HepG2 (cell line): ENCODE data around the gene SLC13A5. TPM values are rescaled to one million over a fixed set of nuclear protein-coding genes. Genes with fewer than 3 reads are reported as not detected.

Experiments used
- ARID5B ChIP-seq: IDR thresholded peaks from 2 replicates; pipeline ENCODE4 v1.4.0; 2020; ENCODE audit warnings: mild to moderate bottlenecking, missing genetic modification reagents
- ETV5 ChIP-seq: IDR thresholded peaks from 2 replicates; pipeline ENCODE4 v1.6.1; 2018; ENCODE audit warnings: missing biosample characterization, missing genetic modification reagents, inconsistent platforms, borderline replicate concordance
- FOXP4 ChIP-seq: sonication (generic); formaldehyde crosslinking; IDR thresholded peaks from 2 replicates; pipeline ENCODE4 v1.4.0; 2020; ENCODE audit warnings: missing genetic modification reagents
- HNRNPL ChIP-seq: fragments of 200-400 bp; formaldehyde crosslinking; IDR thresholded peaks from 2 replicates; pipeline ENCODE4 v1.6.1; 2017; ENCODE audit warnings: mild to moderate bottlenecking, low read depth, low read length
- MED1 ChIP-seq: sonication (generic); formaldehyde crosslinking; IDR thresholded peaks from 2 replicates; pipeline ENCODE4 v1.4.0; 2020; ENCODE audit warnings: missing genetic modification reagents
- MYC ChIP-seq: sonication (generic); formaldehyde crosslinking; IDR thresholded peaks from 2 replicates; pipeline ENCODE4 v1.9.0; 2021; ENCODE audit warnings: missing genetic modification reagents, borderline replicate concordance
- NFATC3 ChIP-seq: sonication (generic); formaldehyde crosslinking; IDR thresholded peaks from 2 replicates; pipeline ENCODE4 v1.5.1; 2020; ENCODE audit warnings: mild to moderate bottlenecking, missing genetic modification reagents
- PATZ1 ChIP-seq: sonication (generic); formaldehyde crosslinking; IDR thresholded peaks from 2 replicates; pipeline ENCODE4 v1.4.0; 2020; ENCODE audit warnings: missing genetic modification reagents
- POGK ChIP-seq: sonication (generic); formaldehyde crosslinking; conservative IDR thresholded peaks from 2 replicates; pipeline ENCODE4 v1.8.0; 2022; ENCODE audit warnings: mild to moderate bottlenecking, moderate library complexity, missing genetic modification reagents
- RXRA ChIP-seq: sonication (generic); formaldehyde crosslinking; IDR thresholded peaks from 2 replicates; pipeline ENCODE4 v1.5.1; 2020; ENCODE audit warnings: missing genetic modification reagents
- SALL1 ChIP-seq: sonication (generic); formaldehyde crosslinking; IDR thresholded peaks from 2 replicates; pipeline ENCODE4 v1.8.0; 2022; ENCODE audit warnings: mild to moderate bottlenecking, missing genetic modification reagents
- SAP130 ChIP-seq: IDR thresholded peaks from 2 replicates; pipeline ENCODE4 v1.6.1; 2016; ENCODE audit warnings: low read depth
- SOX5 ChIP-seq: IDR thresholded peaks from 2 replicates; pipeline ENCODE4 v1.6.1; 2016; ENCODE audit warnings: borderline replicate concordance
- SP1 ChIP-seq, 2 experiments: fragments of 450-650 bp in 1 of 2; sonication (generic) in 1 of 2; formaldehyde crosslinking in 1 of 2; IDR thresholded peaks; 2 replicates each; pipeline versions ENCODE4 v1.4.0 to v1.6.1; 2016 to 2020; ENCODE audit warnings: missing genetic modification reagents in 1 of 2
- TEAD3 ChIP-seq: optimal IDR thresholded peaks from 2 replicates; pipeline ENCODE3; 2016; ENCODE audit warnings: borderline replicate concordance
- THRA ChIP-seq: sonication (generic); formaldehyde crosslinking; IDR thresholded peaks from 2 replicates; pipeline ENCODE4 v1.4.0; 2020; ENCODE audit warnings: missing genetic modification reagents, borderline replicate concordance
- ZNF580 ChIP-seq: IDR thresholded peaks from 2 replicates; pipeline ENCODE4 v1.6.1; 2016; ENCODE audit warnings: low read depth, borderline replicate concordance
- polyA plus RNA-seq, 8 experiments: library from polyadenylated mRNA; depleted of rRNA in 3 of 8; stranded (reverse) in 7 of 8; unstranded in 1 of 8; fragments of >200 nt; fragmentation: Illumina TruSeq in 4 of 8; extraction: Trizol in 4 of 8; gene quantifications; 2 replicates each; pipeline versions ENCODE4 v1.2.1 to v1.2.3, GENCODE V29; 2011 to 2016; ENCODE audit warnings: low read depth in 4 of 8, missing spikeins in 1 of 8, mixed read lengths in 1 of 8; ENCODE audit not compliant: insufficient read depth in 1 of 8
- total RNA-seq, 5 experiments: library from RNA; depleted of rRNA; stranded (reverse); fragments of >200 nt; fragmentation: Illumina TruSeq; extraction: Trizol; gene quantifications; 2 replicates each; pipeline ENCODE4 v1.2.3, GENCODE V29; 2016; ENCODE audit warnings: low read depth in 1 of 5

Gene SLC13A5
- total and polyA plus RNA-seq, 2 of the 13 experiments (the other 11 are each of a cell fraction or from before 2014, with no cell fraction given): 42.8 to 310 TPM

- TF ChIP-seq ZNF580 (CRISPR knock-in tag) (peak; percentile 54; the same call in 1 of the 2 replicates), SP1 (IDR thresholded peaks at IDR 0.05) (no peak), SP1 (CRISPR knock-in tag; IDR thresholded peaks at IDR 0.05) (no peak), ARID5B (CRISPR knock-in tag) (peak; percentile 58), SOX5 (peak; percentile 57; the same call in 1 of the 2 replicates), MYC (peak; percentile 43; the same call in 1 of the 2 replicates), PATZ1 (CRISPR knock-in tag) (peak; percentile 28; the same call in 1 of the 2 replicates), HNRNPL (peak; percentile 88), NFATC3 (0 out of 2 replicates have a peak, but pooled peaks have one; percentile 58), SALL1 (CRISPR knock-in tag) (0 out of 2 replicates have a peak, but pooled peaks have one; percentile 27), POGK (CRISPR knock-in tag) (peak; percentile 99), ETV5 (CRISPR knock-in tag) (peak; percentile 76; the same call in 1 of the 2 replicates), MED1 (CRISPR knock-in tag) (peak; percentile 64; the same call in 1 of the 2 replicates), TEAD3 (peak; percentile 11), THRA (CRISPR knock-in tag) (peak; percentile 80; the same call in 1 of the 2 replicates), FOXP4 (peak; percentile 50; the same call in 1 of the 2 replicates), SAP130 (peak; percentile 53), RXRA (peak; percentile 59; the same call in 1 of the 2 replicates)
These were observed 44.3 kb downstream of the SLC13A5 start (continued) for GRCh38 chr17:6668727-6669425.
